ENCODE data around the gene NSMCE3.

Gene NSMCE3

DNA sequence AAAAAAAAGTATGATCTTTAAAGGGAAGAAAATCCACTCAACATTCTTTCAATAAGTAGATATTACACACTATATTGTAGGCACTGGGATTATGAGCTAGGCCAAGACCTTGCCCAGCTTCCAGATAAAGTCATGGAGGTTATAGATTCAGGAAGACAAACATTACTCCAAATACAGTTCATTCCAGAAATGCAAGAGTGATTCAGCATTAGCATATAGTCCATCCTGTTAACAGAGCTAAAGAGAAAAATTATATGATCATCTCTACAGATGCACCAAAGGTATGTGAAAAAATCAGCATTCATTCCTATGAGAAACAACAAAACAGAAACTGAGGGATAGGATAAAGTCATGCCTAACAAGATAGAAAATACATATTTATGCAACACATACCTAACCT is 42.1 kb upstream of the NSMCE3 start:
- TF ChIP-seq, protein P1, sequence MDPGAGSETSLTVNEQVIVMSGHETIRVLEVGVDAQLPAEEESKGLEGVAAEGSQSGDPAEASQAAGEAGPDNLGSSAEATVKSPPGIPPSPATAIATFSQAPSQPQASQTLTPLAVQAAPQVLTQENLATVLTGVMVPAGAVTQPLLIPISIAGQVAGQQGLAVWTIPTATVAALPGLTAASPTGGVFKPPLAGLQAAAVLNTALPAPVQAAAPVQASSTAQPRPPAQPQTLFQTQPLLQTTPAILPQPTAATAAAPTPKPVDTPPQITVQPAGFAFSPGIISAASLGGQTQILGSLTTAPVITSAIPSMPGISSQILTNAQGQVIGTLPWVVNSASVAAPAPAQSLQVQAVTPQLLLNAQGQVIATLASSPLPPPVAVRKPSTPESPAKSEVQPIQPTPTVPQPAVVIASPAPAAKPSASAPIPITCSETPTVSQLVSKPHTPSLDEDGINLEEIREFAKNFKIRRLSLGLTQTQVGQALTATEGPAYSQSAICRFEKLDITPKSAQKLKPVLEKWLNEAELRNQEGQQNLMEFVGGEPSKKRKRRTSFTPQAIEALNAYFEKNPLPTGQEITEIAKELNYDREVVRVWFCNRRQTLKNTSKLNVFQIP (CRISPR knock-in tag; IDR thresholded peaks at IDR 0.05; ENCODE audit: borderline replicate concordance, low read depth) = no peak
- no peak for TF ChIP-seq OSR1 (CRISPR knock-in tag; IDR thresholded peaks at IDR 0.05)
- TF ChIP-seq, protein P2, sequence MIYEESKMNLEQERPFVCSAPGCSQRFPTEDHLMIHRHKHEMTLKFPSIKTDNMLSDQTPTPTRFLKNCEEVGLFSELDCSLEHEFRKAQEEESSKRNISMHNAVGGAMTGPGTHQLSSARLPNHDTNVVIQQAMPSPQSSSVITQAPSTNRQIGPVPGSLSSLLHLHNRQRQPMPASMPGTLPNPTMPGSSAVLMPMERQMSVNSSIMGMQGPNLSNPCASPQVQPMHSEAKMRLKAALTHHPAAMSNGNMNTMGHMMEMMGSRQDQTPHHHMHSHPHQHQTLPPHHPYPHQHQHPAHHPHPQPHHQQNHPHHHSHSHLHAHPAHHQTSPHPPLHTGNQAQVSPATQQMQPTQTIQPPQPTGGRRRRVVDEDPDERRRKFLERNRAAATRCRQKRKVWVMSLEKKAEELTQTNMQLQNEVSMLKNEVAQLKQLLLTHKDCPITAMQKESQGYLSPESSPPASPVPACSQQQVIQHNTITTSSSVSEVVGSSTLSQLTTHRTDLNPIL (CRISPR knock-in tag; IDR thresholded peaks at IDR 0.05; ENCODE audit: low read depth) = no peak
- TF ChIP-seq ZNF8 (CRISPR knock-in tag; IDR thresholded peaks at IDR 0.05) = no peak
- no peak for TF ChIP-seq ZNF565 (CRISPR knock-in tag; conservative IDR thresholded peaks at IDR 0.05; ENCODE audit: low read depth)
- no peak for TF ChIP-seq ESRRG (CRISPR knock-in tag; IDR thresholded peaks at IDR 0.05)
- no peak for TF ChIP-seq CSDC2 (CRISPR knock-in tag; IDR thresholded peaks at IDR 0.05)
- TF ChIP-seq ZFP3 (CRISPR knock-in tag; IDR thresholded peaks at IDR 0.05) = no peak
- no peak for TF ChIP-seq ARNTL (CRISPR knock-in tag; IDR thresholded peaks at IDR 0.05; ENCODE audit: borderline replicate concordance, low read depth)
- TF ChIP-seq GLIS3 (CRISPR knock-in tag; IDR thresholded peaks at IDR 0.05) = no peak
- no peak for TF ChIP-seq TOX (CRISPR knock-in tag; IDR thresholded peaks at IDR 0.05; ENCODE audit: borderline replicate concordance)
- no peak for TF ChIP-seq PPARA (CRISPR knock-in tag; IDR thresholded peaks at IDR 0.05; ENCODE audit: borderline replicate concordance)
- no peak for TF ChIP-seq ZNF70 (CRISPR knock-in tag; IDR thresholded peaks at IDR 0.05)
- TF ChIP-seq, protein P3, sequence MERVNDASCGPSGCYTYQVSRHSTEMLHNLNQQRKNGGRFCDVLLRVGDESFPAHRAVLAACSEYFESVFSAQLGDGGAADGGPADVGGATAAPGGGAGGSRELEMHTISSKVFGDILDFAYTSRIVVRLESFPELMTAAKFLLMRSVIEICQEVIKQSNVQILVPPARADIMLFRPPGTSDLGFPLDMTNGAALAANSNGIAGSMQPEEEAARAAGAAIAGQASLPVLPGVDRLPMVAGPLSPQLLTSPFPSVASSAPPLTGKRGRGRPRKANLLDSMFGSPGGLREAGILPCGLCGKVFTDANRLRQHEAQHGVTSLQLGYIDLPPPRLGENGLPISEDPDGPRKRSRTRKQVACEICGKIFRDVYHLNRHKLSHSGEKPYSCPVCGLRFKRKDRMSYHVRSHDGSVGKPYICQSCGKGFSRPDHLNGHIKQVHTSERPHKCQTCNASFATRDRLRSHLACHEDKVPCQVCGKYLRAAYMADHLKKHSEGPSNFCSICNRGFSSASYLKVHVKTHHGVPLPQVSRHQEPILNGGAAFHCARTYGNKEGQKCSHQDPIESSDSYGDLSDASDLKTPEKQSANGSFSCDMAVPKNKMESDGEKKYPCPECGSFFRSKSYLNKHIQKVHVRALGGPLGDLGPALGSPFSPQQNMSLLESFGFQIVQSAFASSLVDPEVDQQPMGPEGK (CRISPR knock-in tag; IDR thresholded peaks at IDR 0.05; ENCODE audit: borderline replicate concordance) = no peak
- no peak for TF ChIP-seq ZC3H10 (CRISPR knock-in tag; IDR thresholded peaks at IDR 0.05)
- no peak for TF ChIP-seq RARB (CRISPR knock-in tag; IDR thresholded peaks at IDR 0.05)
- no peak for TF ChIP-seq ZFP30 (CRISPR knock-in tag; IDR thresholded peaks at IDR 0.05)
- TF ChIP-seq, protein P4, sequence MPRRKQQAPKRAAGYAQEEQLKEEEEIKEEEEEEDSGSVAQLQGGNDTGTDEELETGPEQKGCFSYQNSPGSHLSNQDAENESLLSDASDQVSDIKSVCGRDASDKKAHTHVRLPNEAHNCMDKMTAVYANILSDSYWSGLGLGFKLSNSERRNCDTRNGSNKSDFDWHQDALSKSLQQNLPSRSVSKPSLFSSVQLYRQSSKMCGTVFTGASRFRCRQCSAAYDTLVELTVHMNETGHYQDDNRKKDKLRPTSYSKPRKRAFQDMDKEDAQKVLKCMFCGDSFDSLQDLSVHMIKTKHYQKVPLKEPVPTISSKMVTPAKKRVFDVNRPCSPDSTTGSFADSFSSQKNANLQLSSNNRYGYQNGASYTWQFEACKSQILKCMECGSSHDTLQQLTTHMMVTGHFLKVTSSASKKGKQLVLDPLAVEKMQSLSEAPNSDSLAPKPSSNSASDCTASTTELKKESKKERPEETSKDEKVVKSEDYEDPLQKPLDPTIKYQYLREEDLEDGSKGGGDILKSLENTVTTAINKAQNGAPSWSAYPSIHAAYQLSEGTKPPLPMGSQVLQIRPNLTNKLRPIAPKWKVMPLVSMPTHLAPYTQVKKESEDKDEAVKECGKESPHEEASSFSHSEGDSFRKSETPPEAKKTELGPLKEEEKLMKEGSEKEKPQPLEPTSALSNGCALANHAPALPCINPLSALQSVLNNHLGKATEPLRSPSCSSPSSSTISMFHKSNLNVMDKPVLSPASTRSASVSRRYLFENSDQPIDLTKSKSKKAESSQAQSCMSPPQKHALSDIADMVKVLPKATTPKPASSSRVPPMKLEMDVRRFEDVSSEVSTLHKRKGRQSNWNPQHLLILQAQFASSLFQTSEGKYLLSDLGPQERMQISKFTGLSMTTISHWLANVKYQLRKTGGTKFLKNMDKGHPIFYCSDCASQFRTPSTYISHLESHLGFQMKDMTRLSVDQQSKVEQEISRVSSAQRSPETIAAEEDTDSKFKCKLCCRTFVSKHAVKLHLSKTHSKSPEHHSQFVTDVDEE (CRISPR knock-in tag; IDR thresholded peaks at IDR 0.05) = no peak
- TF ChIP-seq BACH2 (CRISPR knock-in tag; IDR thresholded peaks at IDR 0.05; ENCODE audit: borderline replicate concordance) = no peak
- no peak for TF ChIP-seq SNAI2 (CRISPR knock-in tag; IDR thresholded peaks at IDR 0.05)
- ATAC-seq = no peak

DNA sequence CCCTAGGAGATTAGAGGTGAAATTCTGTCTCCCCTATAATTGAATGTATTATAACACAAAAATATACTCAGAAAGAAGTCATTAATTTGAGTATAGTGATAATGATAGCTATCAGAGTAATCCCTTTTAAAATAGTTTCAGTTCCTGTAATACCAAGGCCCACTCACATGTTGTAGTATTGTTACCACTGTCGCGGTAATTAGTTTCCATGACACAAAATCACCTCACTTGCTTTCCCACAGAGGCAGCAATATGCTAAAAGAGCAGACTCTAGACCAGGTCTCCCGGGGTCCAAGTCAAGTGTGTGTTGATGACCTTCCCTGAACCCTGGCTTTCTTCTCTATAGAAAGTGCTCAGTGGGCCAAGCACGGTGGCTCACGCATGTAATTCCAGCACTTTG is 39.5 kb upstream of the NSMCE3 start:
- no peak for ATAC-seq
- no peak for TF ChIP-seq BACH2 (CRISPR knock-in tag; IDR thresholded peaks at IDR 0.05; ENCODE audit: borderline replicate concordance)

DNA sequence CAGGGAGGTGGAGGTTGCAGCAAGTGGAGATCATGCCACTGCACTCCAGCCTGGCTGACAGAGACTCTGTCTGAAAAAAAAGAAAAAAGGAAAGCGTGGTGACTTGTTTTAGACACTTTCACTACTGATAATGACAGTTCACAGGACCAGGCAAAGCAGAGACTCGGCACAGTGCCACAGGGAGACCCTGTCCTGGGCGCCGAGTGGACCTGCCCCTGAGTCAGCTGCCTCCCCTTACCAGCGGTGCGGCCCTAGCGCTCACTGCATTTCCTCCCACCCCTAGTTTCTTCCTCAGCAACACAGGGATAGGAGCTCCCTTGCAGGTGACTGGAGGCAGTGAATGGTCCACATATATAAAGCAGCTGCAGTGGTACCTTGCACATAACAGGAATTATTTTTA is 38.7 kb upstream of the NSMCE3 start:
- ATAC-seq = no peak
- no peak for TF ChIP-seq TOX (CRISPR knock-in tag; IDR thresholded peaks at IDR 0.05; ENCODE audit: borderline replicate concordance)
- TF ChIP-seq GLIS3 (CRISPR knock-in tag; IDR thresholded peaks at IDR 0.05) = no peak
- no peak for TF ChIP-seq ISL1 (CRISPR knock-in tag; IDR thresholded peaks at IDR 0.05)
- no peak for TF ChIP-seq SNAI2 (CRISPR knock-in tag; IDR thresholded peaks at IDR 0.05)
- TF ChIP-seq, protein P5, sequence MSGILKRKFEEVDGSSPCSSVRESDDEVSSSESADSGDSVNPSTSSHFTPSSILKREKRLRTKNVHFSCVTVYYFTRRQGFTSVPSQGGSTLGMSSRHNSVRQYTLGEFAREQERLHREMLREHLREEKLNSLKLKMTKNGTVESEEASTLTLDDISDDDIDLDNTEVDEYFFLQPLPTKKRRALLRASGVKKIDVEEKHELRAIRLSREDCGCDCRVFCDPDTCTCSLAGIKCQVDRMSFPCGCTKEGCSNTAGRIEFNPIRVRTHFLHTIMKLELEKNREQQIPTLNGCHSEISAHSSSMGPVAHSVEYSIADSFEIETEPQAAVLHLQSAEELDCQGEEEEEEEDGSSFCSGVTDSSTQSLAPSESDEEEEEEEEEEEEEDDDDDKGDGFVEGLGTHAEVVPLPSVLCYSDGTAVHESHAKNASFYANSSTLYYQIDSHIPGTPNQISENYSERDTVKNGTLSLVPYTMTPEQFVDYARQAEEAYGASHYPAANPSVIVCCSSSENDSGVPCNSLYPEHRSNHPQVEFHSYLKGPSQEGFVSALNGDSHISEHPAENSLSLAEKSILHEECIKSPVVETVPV (CRISPR knock-in tag; IDR thresholded peaks at IDR 0.05) = no peak
- no peak for TF ChIP-seq PPARA (CRISPR knock-in tag; IDR thresholded peaks at IDR 0.05; ENCODE audit: borderline replicate concordance)
- TF ChIP-seq, protein P1 (CRISPR knock-in tag; IDR thresholded peaks at IDR 0.05; ENCODE audit: borderline replicate concordance, low read depth) = no peak
- TF ChIP-seq, protein P4 (CRISPR knock-in tag; IDR thresholded peaks at IDR 0.05) = no peak
- TF ChIP-seq ZNF565 (CRISPR knock-in tag; conservative IDR thresholded peaks at IDR 0.05; ENCODE audit: low read depth) = no peak
- TF ChIP-seq ZC3H10 (CRISPR knock-in tag; IDR thresholded peaks at IDR 0.05) = no peak
- no peak for TF ChIP-seq ZFP30 (CRISPR knock-in tag; IDR thresholded peaks at IDR 0.05)
- no peak for TF ChIP-seq ESRRG (CRISPR knock-in tag; IDR thresholded peaks at IDR 0.05)
- TF ChIP-seq RARB (CRISPR knock-in tag; IDR thresholded peaks at IDR 0.05) = no peak

All from SK-N-SH treated with all-trans-retinoic acid at 6 μM for 48 hours (cell line).